HG02623 (cell line): ENCODE data around the gene ABHD18.
A peak's percentile ranks its signal among the peaks of the same experiment; 100 is the strongest.
"Not testable (repeated sequence)": the region's sequence is repeated elsewhere in the genome, so short reads cannot be mapped to it uniquely, and the experiment has no call there.

Experiments used
- ATAC-seq: cut with Tn5 transposase; IDR thresholded peaks from one replicate; pipeline ENCODE4 v1.9.1; 2021; ENCODE audit warnings: moderate library complexity; ENCODE audit not compliant: unreplicated experiment

Gene ABHD18

GRCh38 chr4:128061566-128062536 is 96.6 kb downstream of the ABHD18 start:
- ATAC-seq, result peak; percentile 32

- ATAC-seq, result not testable (repeated sequence)
Observed at GRCh38 chr4:128066453-128066820, 101.2 kb downstream of the ABHD18 start.

GRCh38 chr4:128068918-128069317 is 103.7 kb downstream of the ABHD18 start:
- no peak for ATAC-seq

- no peak for ATAC-seq
Observed at GRCh38 chr4:128076464-128076863, 111.3 kb downstream of the ABHD18 start.
